GM21529 (cell line): ENCODE measurements around the gene HOXD3.

Experiments used
- ATAC-seq: cut with Tn5 transposase; IDR thresholded peaks from one replicate; pipeline ENCODE4 v1.9.1; 2021; ENCODE audit not compliant: unreplicated experiment

Gene HOXD3

DNA sequence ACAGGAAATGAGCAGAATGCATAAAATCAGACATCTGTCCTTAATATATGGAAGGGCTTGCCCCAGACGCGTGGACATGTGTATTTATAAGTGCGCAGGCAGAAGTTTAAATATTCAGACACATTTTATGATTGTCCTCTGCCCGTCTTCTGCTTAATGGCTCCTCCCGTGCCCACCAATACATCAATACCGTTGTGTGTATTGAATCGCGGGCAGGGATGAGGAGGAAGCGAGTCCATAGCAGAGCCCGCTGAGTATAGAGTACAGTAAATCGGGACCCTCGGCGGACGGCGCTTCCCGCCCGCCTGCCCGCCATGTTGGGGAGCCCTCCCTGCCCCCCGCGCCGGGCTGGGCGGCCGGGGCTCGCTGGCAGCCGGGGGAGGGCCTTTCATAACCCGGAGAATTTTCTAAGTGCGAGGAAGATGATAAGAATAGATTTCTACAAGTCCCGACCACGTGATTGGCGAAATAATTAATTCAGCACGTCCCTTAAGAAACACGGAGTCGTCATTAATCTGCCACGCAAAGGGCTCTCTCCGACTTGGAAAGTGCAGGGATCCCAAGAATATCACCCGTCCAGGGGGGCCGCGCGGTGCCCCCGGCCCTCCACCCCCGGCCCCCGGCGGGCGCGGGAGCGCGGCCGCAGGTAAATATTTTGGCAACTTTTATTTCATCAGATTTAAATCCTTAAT, at the start of gene HOXD3:
Gene HOXD3 (plus strand): TSS at position 501 of the 692 bp plus-strand sequence. CDS start 11,808 bp downstream, outside the sequence.
- ATAC-seq = no peak

GRCh38 chr2:176107731-176108181, 49.4 kb upstream of the HOXD3 start:
- no peak for ATAC-seq

GRCh38 chr2:176109192-176109901, 47.8 kb upstream of the HOXD3 start:
- ATAC-seq = no peak

- no peak for ATAC-seq
Observed at GRCh38 chr2:176109946-176110345, 47.2 kb upstream of the HOXD3 start.

- ATAC-seq = no peak
Observed at GRCh38 chr2:176110415-176111308, 46.4 kb upstream of the HOXD3 start.

DNA sequence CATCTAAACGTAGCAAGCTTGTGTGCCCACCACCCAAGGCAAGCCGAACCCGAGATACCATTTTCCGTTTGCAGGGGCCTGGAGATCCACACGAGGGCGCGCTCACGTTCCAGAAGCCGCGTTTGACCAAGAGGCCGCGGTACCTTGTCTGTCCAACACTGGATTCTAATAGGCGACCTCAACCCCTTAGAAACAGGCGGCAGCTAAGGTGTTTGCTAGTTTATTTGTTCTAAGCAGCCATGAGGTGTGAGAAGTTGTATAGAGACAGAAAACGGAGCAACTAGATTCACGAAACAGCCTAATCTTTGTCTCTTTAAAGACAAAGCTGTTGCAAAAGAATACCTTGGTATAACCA, 45.8 kb upstream of the HOXD3 start:
- ATAC-seq = no peak

- no peak for ATAC-seq
Observed at GRCh38 chr2:176111846-176112374, 45.2 kb upstream of the HOXD3 start.

GRCh38 chr2:176112375-176113302, 44.5 kb upstream of the HOXD3 start:
- no peak for ATAC-seq

DNA sequence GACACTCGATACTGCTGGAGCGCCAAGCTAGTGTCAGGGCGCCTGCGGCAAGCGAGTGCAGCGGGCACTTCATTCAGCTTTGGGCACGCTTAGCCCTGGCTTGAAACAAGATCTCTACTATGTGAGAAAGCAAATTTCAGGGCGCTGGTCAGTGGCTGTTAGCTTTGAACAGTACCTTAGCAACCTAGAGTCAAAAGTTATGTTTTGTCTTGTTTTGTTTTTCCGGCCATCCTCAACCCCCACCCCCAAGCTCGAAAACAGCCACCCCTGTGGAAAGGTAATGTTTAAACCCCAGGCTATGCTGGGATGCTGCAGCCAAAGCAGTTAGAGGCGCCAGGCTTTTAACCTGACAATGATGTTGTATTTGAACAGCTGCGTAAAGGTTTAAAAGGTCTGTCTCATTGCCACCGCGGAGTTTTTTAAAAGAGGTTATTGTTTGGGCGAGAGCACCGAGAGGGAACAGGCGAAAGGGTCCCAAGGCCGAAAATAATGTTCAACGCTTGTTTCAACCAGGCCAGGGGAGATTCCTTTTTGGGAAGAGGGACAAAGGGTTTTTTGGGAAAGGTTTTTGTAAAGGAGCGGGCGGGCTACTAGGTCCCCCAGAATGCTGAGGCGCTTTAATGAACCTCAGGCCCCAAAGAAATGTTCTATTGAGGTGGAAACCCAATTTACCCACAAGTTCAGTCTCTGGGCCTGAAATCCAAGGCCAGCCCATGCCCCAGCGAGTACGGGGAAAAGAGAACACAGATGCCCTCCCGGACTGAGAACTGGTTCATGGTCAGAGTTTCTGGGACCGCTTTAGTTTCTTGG, 42.8 kb upstream of the HOXD3 start:
- ATAC-seq = no peak

DNA sequence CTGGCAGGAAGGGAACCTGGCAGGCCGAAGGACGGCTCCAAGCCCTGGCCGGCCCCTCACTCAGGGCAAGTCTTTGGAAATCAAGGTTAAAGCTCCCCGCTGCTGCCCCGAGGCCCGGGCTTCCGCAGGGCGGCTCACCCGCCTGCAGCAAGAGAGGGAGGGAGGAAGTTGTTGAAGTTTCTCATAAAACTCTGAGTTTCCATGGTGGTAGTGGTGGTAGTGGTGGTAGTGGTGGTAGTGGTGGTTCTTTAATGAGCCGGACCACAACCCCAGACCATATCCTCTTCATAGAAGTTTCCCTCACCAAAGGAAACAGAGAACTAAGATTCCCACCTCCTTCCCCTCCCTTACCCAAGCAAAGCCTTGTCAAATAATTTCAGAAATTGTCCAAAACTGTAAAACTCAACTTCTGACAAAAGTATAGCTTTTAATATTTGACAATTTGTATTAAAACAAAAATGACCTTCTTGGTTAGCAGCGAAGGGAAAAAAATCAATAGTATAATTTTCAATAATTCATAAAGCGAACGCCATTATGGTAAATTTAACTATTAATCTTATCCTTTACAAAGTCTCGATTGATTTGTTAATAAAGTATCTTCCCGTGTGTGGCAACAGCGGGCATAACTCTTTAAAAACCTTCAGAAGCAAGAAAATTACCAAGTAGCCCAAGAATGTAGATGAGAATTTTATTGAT, 42.0 kb upstream of the HOXD3 start:
- no peak for ATAC-seq

DNA sequence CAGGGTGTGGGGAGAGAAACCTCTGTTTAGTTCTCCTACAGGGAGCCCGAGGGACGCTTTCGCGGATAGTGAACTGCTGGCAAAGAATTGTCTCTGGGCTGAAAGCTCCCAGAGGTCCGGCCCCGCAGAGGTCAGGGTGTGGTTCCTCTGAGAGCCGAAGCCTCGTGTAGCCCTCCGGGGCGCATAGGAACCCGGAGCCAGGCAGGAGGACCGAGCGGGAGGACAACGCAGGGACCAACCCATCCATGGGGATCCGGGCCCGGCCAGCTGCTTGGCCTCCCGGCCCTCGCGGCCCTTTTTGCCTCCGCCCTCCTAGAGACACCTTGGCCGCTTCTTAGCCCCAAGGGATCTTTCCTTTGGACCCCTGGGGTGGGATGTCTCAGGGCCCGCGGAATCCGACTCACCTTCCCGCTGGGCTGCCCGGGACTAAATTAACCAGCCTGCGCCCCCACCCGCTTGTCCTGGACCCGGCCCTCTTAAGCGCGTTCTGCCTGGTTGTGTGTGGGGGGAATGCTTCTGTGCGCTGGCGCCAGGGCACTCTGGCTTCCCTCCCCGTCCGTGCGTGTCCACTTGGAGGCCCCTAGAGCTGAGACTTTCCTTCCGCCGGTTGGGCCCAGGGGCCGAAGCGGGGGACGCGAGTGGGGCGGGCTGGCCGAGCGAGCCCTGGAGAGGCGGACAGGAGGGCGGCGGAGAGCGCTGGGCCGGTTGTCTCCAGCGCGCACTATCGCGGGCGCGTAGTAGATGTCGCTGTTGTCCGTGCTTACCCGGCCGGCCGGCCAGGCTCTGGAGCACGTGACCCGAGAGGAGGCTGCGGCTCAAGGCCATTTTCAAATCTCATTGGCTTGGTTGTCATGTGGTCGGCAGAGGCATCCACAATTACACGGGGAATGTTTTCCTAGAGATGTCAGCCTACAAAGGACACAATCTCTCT, 41.0 kb upstream of the HOXD3 start, which contains the start of gene HOXD10:
Gene HOXD10 (plus strand): TSS at position 896 of the 931 bp plus-strand sequence. CDS start 56 bp downstream, outside the sequence.
- ATAC-seq = no peak

GRCh38 chr2:176117162-176117822, 39.8 kb upstream of the HOXD3 start:
- ATAC-seq = no peak

- no peak for ATAC-seq
Observed at GRCh38 chr2:176117823-176118371, 39.2 kb upstream of the HOXD3 start.

- no peak for ATAC-seq
Observed at GRCh38 chr2:176118601-176119339, 38.3 kb upstream of the HOXD3 start.

- no peak for ATAC-seq
Observed at GRCh38 chr2:176120364-176121189, 36.5 kb upstream of the HOXD3 start.
